ENCODE data around the gene IL19. TPM values are rescaled to one million over a fixed set of nuclear protein-coding genes. Genes with fewer than 3 reads are reported as not detected.

The IL19 gene
- total and polyA plus RNA-seq, 9 of the 15 experiments (the other 6 are each of a cell fraction or from before 2014, with no cell fraction given): not detected

GRCh38 chr1:206766251-206766856, 4.2 kb upstream of the IL19 start (continued):
- TF ChIP-seq CHAMP1 (IDR thresholded peaks at IDR 0.05) (no peak), BHLHE40 (IDR thresholded peaks at IDR 0.05; ENCODE audit: low read length) (peak; percentile 84), MTA1 (IDR thresholded peaks at IDR 0.05; ENCODE audit: borderline replicate concordance) (peak; percentile 71; the same call in 1 of the 2 replicates), ETV5 (CRISPR knock-in tag; IDR thresholded peaks at IDR 0.05; ENCODE audit: low read depth) (peak; percentile 94), FOSL1 (tag; conservative IDR thresholded peaks at IDR 0.05) (peak; percentile 90), STAT5B (CRISPR knock-in tag; IDR thresholded peaks at IDR 0.05) (no peak), TCF7 (IDR thresholded peaks at IDR 0.05; ENCODE audit: borderline replicate concordance) (peak; percentile 100), ZEB2 (IDR thresholded peaks at IDR 0.05) (peak; percentile 79), ATF7 (IDR thresholded peaks at IDR 0.05) (peak; percentile 63; the same call in 1 of the 2 replicates), SMAD4 (CRISPR knock-in tag; conservative IDR thresholded peaks at IDR 0.05) (peak; percentile 73), KDM2B (CRISPR knock-in tag; IDR thresholded peaks at IDR 0.05) (no peak), BRF2 (IDR thresholded peaks at IDR 0.05; ENCODE audit: borderline replicate concordance, insufficient read depth, insufficient read length) (no peak), ZNF143 (CRISPR knock-in tag; IDR thresholded peaks at IDR 0.05) (no peak), SMARCA4 (IDR thresholded peaks at IDR 0.05) (peak; percentile 87), TOE1 (IDR thresholded peaks at IDR 0.05; ENCODE audit: borderline replicate concordance) (peak; percentile 75; the same call in 1 of the 2 replicates), TOE1 (CRISPR knock-in tag; IDR thresholded peaks at IDR 0.05; ENCODE audit: borderline replicate concordance, low read depth) (no peak), CEBPG (CRISPR knock-in tag; IDR thresholded peaks at IDR 0.05) (no peak), CEBPG (tag; conservative IDR thresholded peaks at IDR 0.05 in 1 of 2, IDR thresholded peaks at IDR 0.05 in 1 of 2) (no peak), BACH1 (tag; IDR thresholded peaks at IDR 0.05) (no peak), BRD9 (IDR thresholded peaks at IDR 0.05; ENCODE audit: low read depth, partially characterized antibody) (no peak), HEY1 (CRISPR knock-in tag; IDR thresholded peaks at IDR 0.05; ENCODE audit: borderline replicate concordance) (no peak), U2AF2 (optimal IDR thresholded peaks at IDR 0.05; ENCODE audit: low read depth, low read length) (no peak), ZNF175 (CRISPR knock-in tag; IDR thresholded peaks at IDR 0.05; ENCODE audit: low read depth) (peak; percentile 20; the same call in 1 of the 2 replicates), HOMEZ (CRISPR knock-in tag; IDR thresholded peaks at IDR 0.05) (no peak), OTX1 (CRISPR knock-in tag; IDR thresholded peaks at IDR 0.05) (0 out of 2 replicates have a peak, but pooled peaks have one; percentile 12), ZNF121 (CRISPR knock-in tag; conservative IDR thresholded peaks at IDR 0.05) (no peak), TAL1 (IDR thresholded peaks at IDR 0.05) (peak; percentile 24)

Measured in K562 (cell line).